HepG2 (cell line): Measurements from ENCODE around the gene CHD9NB. TPM values are rescaled to one million over a fixed set of nuclear protein-coding genes. Genes with fewer than 3 reads are reported as not detected.

Experiments
- DMAP1 ChIP-seq: IDR thresholded peaks from 2 replicates; pipeline ENCODE4 v1.6.1; 2016
- GMEB1 ChIP-seq: sonication (generic); formaldehyde crosslinking; IDR thresholded peaks from 2 replicates; pipeline ENCODE4 v1.5.1; 2020; ENCODE audit warnings: missing genetic modification reagents, mild to moderate bottlenecking, borderline replicate concordance
- GRHL1 ChIP-seq: sonication (generic); formaldehyde crosslinking; conservative IDR thresholded peaks from 2 replicates; pipeline ENCODE4 v1.8.0; 2022; ENCODE audit warnings: missing genetic modification reagents
- MATR3 ChIP-seq: sonication (generic); formaldehyde crosslinking; IDR thresholded peaks from 2 replicates; pipeline ENCODE4 v1.4.0; 2020; ENCODE audit warnings: missing genetic modification reagents
- NBN ChIP-seq: fragments of 450-650 bp; conservative IDR thresholded peaks from 2 replicates; pipeline ENCODE4 v1.6.1; 2017
- NCOA2 ChIP-seq: sonication (generic); formaldehyde crosslinking; IDR thresholded peaks from 2 replicates; pipeline ENCODE4 v1.8.0; 2022; ENCODE audit warnings: inconsistent platforms
- RFXANK ChIP-seq: IDR thresholded peaks from 2 replicates; pipeline ENCODE4 v1.6.1; 2016
- SRSF9 ChIP-seq: fragments of 200-400 bp; formaldehyde crosslinking; IDR thresholded peaks from 2 replicates; pipeline ENCODE4 v1.6.1; 2018; ENCODE audit warnings: borderline replicate concordance, mild to moderate bottlenecking, low read depth, low read length; ENCODE audit not compliant: insufficient read depth, poor library complexity, severe bottlenecking
- THYN1 ChIP-seq: sonication (generic); formaldehyde crosslinking; IDR thresholded peaks from 2 replicates; pipeline ENCODE4 v1.8.1; 2023; ENCODE audit warnings: low read depth, mild to moderate bottlenecking, moderate library complexity, missing genetic modification reagents, borderline replicate concordance
- ZNF362 ChIP-seq: sonication (generic); formaldehyde crosslinking; IDR thresholded peaks from 2 replicates; pipeline ENCODE4 v1.4.0; 2020; ENCODE audit warnings: missing genetic modification reagents, mild to moderate bottlenecking, borderline replicate concordance
- ZNF549 ChIP-seq: sonication (generic); formaldehyde crosslinking; IDR thresholded peaks from 2 replicates; pipeline ENCODE4 v1.5.0; 2020; ENCODE audit warnings: missing genetic modification reagents
- ZNF687 ChIP-seq: sonication (generic); formaldehyde crosslinking; IDR thresholded peaks from 2 replicates; pipeline ENCODE4 v1.5.1; 2020; ENCODE audit warnings: mild to moderate bottlenecking, missing genetic modification reagents, moderate library complexity
- ZNF841 ChIP-seq: sonication (generic); formaldehyde crosslinking; IDR thresholded peaks from 2 replicates; pipeline ENCODE4 v1.8.1; 2023; ENCODE audit warnings: missing genetic modification reagents, borderline replicate concordance
- polyA plus RNA-seq, 8 experiments: library from polyadenylated mRNA; depleted of rRNA in 3 of 8; stranded (reverse) in 7 of 8; unstranded in 1 of 8; fragments of >200 nt; fragmentation: Illumina TruSeq in 4 of 8; extraction: Trizol in 4 of 8; gene quantifications; 2 replicates each; pipeline versions ENCODE4 v1.2.1 to v1.2.3, GENCODE V29; 2011 to 2016; ENCODE audit warnings: low read depth in 4 of 8, missing spikeins in 1 of 8, mixed read lengths in 1 of 8; ENCODE audit not compliant: insufficient read depth in 1 of 8
- total RNA-seq, 5 experiments: library from RNA; depleted of rRNA; stranded (reverse); fragments of >200 nt; fragmentation: Illumina TruSeq; extraction: Trizol; gene quantifications; 2 replicates each; pipeline ENCODE4 v1.2.3, GENCODE V29; 2016; ENCODE audit warnings: low read depth in 1 of 5
- TF ChIP-seq, protein P1 (sequence below): sonication (generic); formaldehyde crosslinking; IDR thresholded peaks from 2 replicates; pipeline ENCODE4 v1.4.0; 2020; ENCODE audit warnings: missing genetic modification reagents, borderline replicate concordance
- TF ChIP-seq, protein P2 (sequence below): sonication (generic); formaldehyde crosslinking; IDR thresholded peaks from 2 replicates; pipeline ENCODE4 v1.4.0; 2020; ENCODE audit warnings: mild to moderate bottlenecking, low read depth, missing genetic modification reagents

CHD9NB gene
- total and polyA plus RNA-seq, 2 of the 13 experiments (the other 11 are each of a cell fraction or from before 2014, with no cell fraction given), result 0.17 to 0.18 TPM

DNA sequence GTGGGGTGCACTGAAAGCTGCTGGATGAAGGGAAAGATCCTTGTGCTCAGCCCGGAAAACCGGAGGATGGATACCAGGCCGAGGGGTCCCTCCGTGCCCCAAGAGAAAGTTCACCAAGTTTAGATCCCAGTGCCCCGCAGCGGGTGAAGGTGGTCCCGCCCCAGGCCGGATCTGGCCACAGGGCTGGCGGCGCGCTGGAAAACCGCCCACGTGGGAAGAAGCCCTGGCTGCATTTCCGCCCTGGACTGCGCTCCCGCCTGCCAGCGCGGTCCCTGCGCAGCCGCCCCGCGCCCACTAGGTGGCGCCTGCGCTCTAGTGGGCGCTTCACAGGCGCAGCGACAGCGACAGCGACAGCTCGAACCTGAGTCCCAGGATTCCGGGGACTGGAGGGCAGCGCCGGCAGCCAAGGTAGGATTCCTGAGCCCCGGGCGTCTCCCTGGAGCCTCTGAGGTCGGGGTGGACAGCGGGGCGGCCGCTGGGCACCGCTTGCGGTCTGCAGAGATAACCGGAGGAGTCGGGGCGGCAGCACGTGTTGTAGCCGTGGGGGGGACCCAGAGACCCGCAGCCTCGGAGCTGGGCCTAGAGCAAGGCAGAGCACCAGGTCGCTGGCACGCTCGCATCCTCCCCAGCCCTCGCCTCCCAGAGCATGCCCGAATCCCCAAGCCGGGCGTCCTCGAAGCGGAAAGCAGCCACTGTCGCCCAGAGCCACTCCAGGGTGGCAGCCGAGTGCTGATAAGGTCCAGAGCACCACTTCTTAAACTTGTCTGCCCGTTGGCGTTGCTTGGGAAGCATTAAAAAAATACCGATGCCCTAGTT is 2.2 kb upstream of the CHD9NB start, which contains the start of gene CHD9 (continued):
- TF ChIP-seq ZNF362 (CRISPR knock-in tag) (peak; percentile 57), GRHL1 (CRISPR knock-in tag) (no peak), GMEB1 (CRISPR knock-in tag) (peak; percentile 86), RFXANK (peak; percentile 79; the same call in 1 of the 2 replicates), DMAP1 (peak; percentile 96), MATR3 (CRISPR knock-in tag) (no peak), ZNF841 (CRISPR knock-in tag) (no peak), NBN (no peak), NCOA2 (CRISPR knock-in tag) (peak; percentile 65; the same call in 1 of the 2 replicates), SRSF9 (no peak), THYN1 (0 out of 2 replicates have a peak, but pooled peaks have one; percentile 55), ZNF687 (CRISPR knock-in tag) (peak; percentile 100), ZNF549 (CRISPR knock-in tag) (peak; percentile 17; the same call in 1 of the 2 replicates)
- TF ChIP-seq, protein P1, sequence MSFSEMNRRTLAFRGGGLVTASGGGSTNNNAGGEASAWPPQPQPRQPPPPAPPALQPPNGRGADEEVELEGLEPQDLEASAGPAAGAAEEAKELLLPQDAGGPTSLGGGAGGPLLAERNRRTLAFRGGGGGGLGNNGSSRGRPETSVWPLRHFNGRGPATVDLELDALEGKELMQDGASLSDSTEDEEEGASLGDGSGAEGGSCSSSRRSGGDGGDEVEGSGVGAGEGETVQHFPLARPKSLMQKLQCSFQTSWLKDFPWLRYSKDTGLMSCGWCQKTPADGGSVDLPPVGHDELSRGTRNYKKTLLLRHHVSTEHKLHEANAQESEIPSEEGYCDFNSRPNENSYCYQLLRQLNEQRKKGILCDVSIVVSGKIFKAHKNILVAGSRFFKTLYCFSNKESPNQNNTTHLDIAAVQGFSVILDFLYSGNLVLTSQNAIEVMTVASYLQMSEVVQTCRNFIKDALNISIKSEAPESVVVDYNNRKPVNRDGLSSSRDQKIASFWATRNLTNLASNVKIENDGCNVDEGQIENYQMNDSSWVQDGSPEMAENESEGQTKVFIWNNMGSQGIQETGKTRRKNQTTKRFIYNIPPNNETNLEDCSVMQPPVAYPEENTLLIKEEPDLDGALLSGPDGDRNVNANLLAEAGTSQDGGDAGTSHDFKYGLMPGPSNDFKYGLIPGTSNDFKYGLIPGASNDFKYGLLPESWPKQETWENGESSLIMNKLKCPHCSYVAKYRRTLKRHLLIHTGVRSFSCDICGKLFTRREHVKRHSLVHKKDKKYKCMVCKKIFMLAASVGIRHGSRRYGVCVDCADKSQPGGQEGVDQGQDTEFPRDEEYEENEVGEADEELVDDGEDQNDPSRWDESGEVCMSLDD (CRISPR knock-in tag), result peak; percentile 83
- TF ChIP-seq, protein P2, sequence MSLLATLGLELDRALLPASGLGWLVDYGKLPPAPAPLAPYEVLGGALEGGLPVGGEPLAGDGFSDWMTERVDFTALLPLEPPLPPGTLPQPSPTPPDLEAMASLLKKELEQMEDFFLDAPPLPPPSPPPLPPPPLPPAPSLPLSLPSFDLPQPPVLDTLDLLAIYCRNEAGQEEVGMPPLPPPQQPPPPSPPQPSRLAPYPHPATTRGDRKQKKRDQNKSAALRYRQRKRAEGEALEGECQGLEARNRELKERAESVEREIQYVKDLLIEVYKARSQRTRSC (CRISPR knock-in tag), result no peak
